Esophagus squamous epithelium (tissue), 5 donors: ENCODE results near the gene SPEM3. TPM values are rescaled to one million over a fixed set of nuclear protein-coding genes. Genes with fewer than 3 reads are reported as not detected.

Experiments
- DNase-seq: peaks from one replicate; lab custom pipeline; 2025; lab: John Stamatoyannopoulos, UW
- H3K27ac ChIP-seq, 4 donors: fragments of 200-600 bp; sonication (generic); one replicate each; pipeline ENCODE4 v1.5.1; 2016 to 2019; ENCODE audit warnings: mild to moderate bottlenecking in 1 of 4
- H3K27me3 ChIP-seq, 4 donors: fragments of 200-600 bp; sonication (generic); 1 replicate in 3 of 4; 2 replicates in 1 of 4; pipeline versions ENCODE4 v1.5.1 to v1.6.0; 2017 to 2021; ENCODE audit warnings: antibody characterized with exemption in 1 of 4
- H3K36me3 ChIP-seq, 3 donors: fragments of 200-600 bp; sonication (generic); one replicate each; pipeline ENCODE4 v1.5.1; 2016 to 2019
- H3K4me1 ChIP-seq, 3 donors: fragments of 200-600 bp; sonication (generic); one replicate each; pipeline ENCODE4 v1.5.1; 2017 to 2019
- H3K4me3 ChIP-seq, 4 donors: fragments of 200-600 bp; sonication (generic); 1 replicate in 3 of 4; 2 replicates in 1 of 4; pipeline ENCODE4 v1.5.1; 2016 to 2019; ENCODE audit warnings: mild to moderate bottlenecking in 2 of 4, moderate library complexity in 1 of 4
- H3K9me3 ChIP-seq, 3 donors: fragments of 200-600 bp; sonication (generic); one replicate each; pipeline ENCODE4 v1.5.1; 2016 to 2019
- CTCF ChIP-seq, 6 experiments: fragments of 450-650 bp in 4 of 6; fragments of 200-600 bp in 2 of 6; sonication (generic) in 2 of 6; IDR thresholded peaks; one replicate each; pipeline ENCODE4 v1.5.1; 2016 to 2019; ENCODE audit warnings: antibody characterized with exemption in 6 of 6, mild to moderate bottlenecking in 4 of 6, moderate library complexity in 4 of 6
- POLR2A ChIP-seq, 4 donors: fragments of 450-650 bp; IDR thresholded peaks; one replicate each; pipeline ENCODE4 v1.6.1; 2017; ENCODE audit warnings: antibody characterized with exemption in 4 of 4, mild to moderate bottlenecking in 4 of 4, moderate library complexity in 3 of 4
- WGBS, 2 donors: methylation state at CpG; one replicate each; pipeline ENCODE4 v1.1.5; 2018; 5-methylcytosine and 5-hydroxymethylcytosine counted together
- intact Hi-C: fragments of 100-400 bp; cut with DNase I; formaldehyde crosslinking; loops from one replicate; pipeline ENCODE4 v1.15.0; 2022
- total RNA-seq, 4 donors: library from RNA; depleted of rRNA; stranded (reverse); fragments of >200 nt; gene quantifications; one replicate each; pipeline ENCODE4 v1.1.0, GENCODE V29; 2016
- donor health status: DM: yes; HTN: yes; CAD: no.

The SPEM3 gene
- total RNA-seq, 4 donors from 2014 or later: not detected

- Histone ChIP-seq H3K36me3 (peaks cover 0 to 22% (median 0%) of the 10 kb centered on the region in 3 donors), H3K4me1 (no peaks in the 10 kb centered on the region), H3K27ac (no peak within 1 kb of the TSS), H3K4me3 (no peak within 1 kb of the TSS), H3K27me3 (no peaks in the 10 kb centered on the region), H3K9me3 (no peaks in the 10 kb centered on the region)
- intact Hi-C loops: no loop called here
- no peak for DNase-seq
- 57% methylated on average over 7 to 11 of the region's 17 CpGs for WGBS, 2 donors
- TF ChIP-seq POLR2A (IDR thresholded peaks at IDR 0.05) (no peak), CTCF (IDR thresholded peaks at IDR 0.05) (no peak)
Observed at GRCh38 chr17:7419819-7420610, 8.6 kb upstream of the SPEM3 start, which contains the start of gene SPEM1. Gene SPEM1, plus strand, starts transcription at chr17:7420324. Its CDS starts 61 bp downstream, at chr17:7420385.

- no peak overlapping the region for H3K27ac ChIP-seq
- no peaks in the 10 kb centered on the region for H3K27me3 ChIP-seq
- DNase-seq: no peak
- H3K4me3 ChIP-seq: no peak overlapping the region
- whole genome bisulfite sequencing, 2 donors: 86 to 90% methylated on average over 4 to 7 of the region's 16 CpGs
- H3K36me3 ChIP-seq: peaks cover 0 to 12% (median 0%) of the 10 kb centered on the region in 3 donors
- TF ChIP-seq CTCF (IDR thresholded peaks at IDR 0.05) (no peak), POLR2A (IDR thresholded peaks at IDR 0.05) (no peak)
- intact Hi-C loops: no loop called here
- H3K9me3 ChIP-seq: no peaks in the 10 kb centered on the region
- H3K4me1 ChIP-seq: no peaks in the 10 kb centered on the region
Observed at GRCh38 chr17:7421186-7421585, 7.5 kb upstream of the SPEM3 start.

- intact Hi-C loops: no loop called here
- no peak overlapping the region for H3K4me3 ChIP-seq
- WGBS, 2 donors: 63 to 71% methylated on average over 4 of the region's 4 CpGs
- H3K36me3 ChIP-seq: no peaks in the 10 kb centered on the region
- H3K9me3 ChIP-seq: no peaks in the 10 kb centered on the region
- H3K27me3 ChIP-seq: no peaks in the 10 kb centered on the region
- H3K4me1 ChIP-seq: no peaks in the 10 kb centered on the region
- TF ChIP-seq CTCF (IDR thresholded peaks at IDR 0.05) (no peak), POLR2A (IDR thresholded peaks at IDR 0.05) (no peak)
- H3K27ac ChIP-seq: no peak overlapping the region
- DNase-seq: no peak
Observed at GRCh38 chr17:7423679-7424078, 5.0 kb upstream of the SPEM3 start.

GRCh38 chr17:7425316-7425715 lies 3.3 kb upstream of the SPEM3 start, which contains the start of gene SPEM2:
Gene SPEM2, plus strand, starts transcription at chr17:7425616. Its CDS starts 73 bp downstream, at chr17:7425689.
- TF ChIP-seq CTCF (IDR thresholded peaks at IDR 0.05): no peak
- TF ChIP-seq POLR2A (IDR thresholded peaks at IDR 0.05): no peak
- no peak within 1 kb of the TSS for H3K27ac ChIP-seq
- H3K9me3 ChIP-seq: no peaks in the 10 kb centered on the region
- DNase-seq: no peak
- intact Hi-C loops: no loop called here
- 72 to 74% methylated on average over 5 to 6 of the region's 7 CpGs for WGBS, 2 donors
- no peaks in the 10 kb centered on the region for H3K27me3 ChIP-seq
- H3K4me3 ChIP-seq: no peak within 1 kb of the TSS
- H3K4me1 ChIP-seq: no peaks in the 10 kb centered on the region
- H3K36me3 ChIP-seq: no peaks in the 10 kb centered on the region

GRCh38 chr17:7425756-7426155 lies 2.9 kb upstream of the SPEM3 start:
- WGBS, 2 donors: 84 to 90% methylated on average over 4 to 5 of the region's 8 CpGs
- Histone ChIP-seq H3K36me3 (no peaks in the 10 kb centered on the region), H3K27me3 (no peaks in the 10 kb centered on the region), H3K9me3 (no peaks in the 10 kb centered on the region), H3K27ac (no peak overlapping the region), H3K4me3 (no peak overlapping the region), H3K4me1 (no peaks in the 10 kb centered on the region)
- TF ChIP-seq CTCF (IDR thresholded peaks at IDR 0.05): no peak
- no peak for TF ChIP-seq POLR2A (IDR thresholded peaks at IDR 0.05)
- intact Hi-C loops: no loop called here
- DNase-seq: no peak
